ENCODE results near the gene FER1L5.

Gene FER1L5

DNA sequence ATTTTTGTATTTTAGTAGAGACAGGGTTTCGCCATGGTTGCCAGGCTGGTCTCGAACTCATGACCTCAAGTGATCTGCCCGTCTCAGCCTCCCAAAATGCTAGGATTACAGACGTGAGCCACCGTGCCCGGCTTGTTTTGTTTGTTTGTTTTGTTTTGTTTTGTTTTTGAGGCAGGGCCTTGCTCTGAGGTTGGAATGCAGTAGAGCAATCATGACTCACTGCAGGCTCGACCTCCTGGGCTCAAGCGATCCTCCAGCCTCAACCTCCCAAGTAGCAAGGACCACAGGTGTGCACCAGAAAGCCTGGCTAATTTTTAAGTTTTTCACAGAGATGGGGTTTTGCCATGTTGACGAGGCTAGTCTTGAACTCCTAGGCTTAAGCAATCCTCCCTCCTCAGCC lies 109.2 kb downstream of the FER1L5 start:
- no peak for DNase-seq (ENCODE audit: low read depth)

DNA sequence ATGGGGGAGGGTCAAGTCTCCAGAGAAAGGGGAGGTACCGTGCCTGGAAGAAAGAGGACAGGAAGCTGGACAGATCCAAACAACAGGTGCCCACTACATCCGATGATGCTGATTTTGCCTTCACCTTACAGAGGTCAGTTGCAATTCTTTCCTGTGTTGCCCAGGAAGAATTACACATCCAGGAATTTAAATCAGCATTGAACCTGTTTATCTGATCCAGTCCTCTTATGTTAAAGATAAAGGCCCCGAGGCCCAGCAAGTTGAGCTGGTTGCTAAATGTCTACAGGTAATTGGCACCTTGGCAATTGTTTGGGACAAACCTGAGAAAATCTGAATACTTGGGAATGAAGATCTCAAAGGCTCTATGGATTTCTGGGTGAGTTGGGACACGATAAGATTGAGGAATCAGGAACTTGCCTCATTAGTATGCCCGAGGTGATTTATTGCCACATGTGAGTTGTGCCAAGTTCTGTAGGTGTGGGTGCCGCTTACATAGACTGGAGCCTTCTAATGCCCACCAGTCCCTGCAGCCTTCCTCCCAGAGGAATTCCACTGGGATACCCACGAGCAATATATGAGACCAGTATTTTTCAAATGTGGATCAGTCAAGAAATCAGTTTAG lies 111.2 kb downstream of the FER1L5 start:
- no peak for DNase-seq (ENCODE audit: low read depth)

DNA sequence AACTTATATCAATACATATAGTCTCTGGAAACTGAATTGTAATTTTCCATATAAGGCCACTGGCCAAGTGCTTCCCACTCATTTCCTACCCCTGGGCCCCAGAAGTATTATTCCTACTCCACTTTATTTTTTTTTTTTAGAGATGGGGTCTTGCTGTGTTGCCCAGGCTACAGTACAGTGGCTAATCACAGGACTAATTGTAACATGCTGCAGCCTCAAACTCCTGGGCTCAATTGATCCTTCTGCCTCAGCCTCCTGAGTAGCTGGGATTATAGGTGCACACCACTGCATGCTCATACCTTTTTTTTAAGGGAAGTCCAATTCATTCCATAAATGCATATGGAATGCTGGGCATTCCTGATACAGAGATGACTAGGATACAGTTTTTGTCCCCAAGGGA lies 111.8 kb downstream of the FER1L5 start:
- DNase-seq (ENCODE audit: low read depth), result no peak
